Pons (tissue), 1 donor: ENCODE data around the gene LUC7L3.

Source experiments
- DNase-seq: peaks from one replicate; pipeline ENCODE4 v3.0.0-alpha.2; 2016; ENCODE audit warnings: low spot score

LUC7L3 gene

GRCh38 chr17:50762177-50762576 is 42.8 kb downstream of the LUC7L3 start:
- no peak for DNase-seq

GRCh38 chr17:50763716-50764475 is 44.5 kb downstream of the LUC7L3 start:
- no peak for DNase-seq

GRCh38 chr17:50764734-50765149 is 45.3 kb downstream of the LUC7L3 start:
- no peak for DNase-seq

- DNase-seq: no peak
Observed at GRCh38 chr17:50765454-50766221, 46.2 kb downstream of the LUC7L3 start.

- DNase-seq: no peak
Observed at GRCh38 chr17:50766222-50767023, 47.0 kb downstream of the LUC7L3 start.

- DNase-seq: no peak
Observed at GRCh38 chr17:50767030-50767429, 47.6 kb downstream of the LUC7L3 start.

GRCh38 chr17:50767446-50767845 is 48.0 kb downstream of the LUC7L3 start, which contains the start of gene ANKRD40CL:
TSS of gene ANKRD40CL (minus strand) at chr17:50767518. CDS start at chr17:50766913, 605 bp downstream.
- no peak for DNase-seq

GRCh38 chr17:50768346-50768761 is 49.0 kb downstream of the LUC7L3 start:
- DNase-seq: no peak

GRCh38 chr17:50769884-50770283 is 50.5 kb downstream of the LUC7L3 start:
- no peak for DNase-seq

- DNase-seq: no peak
Observed at GRCh38 chr17:50770346-50770745, 50.9 kb downstream of the LUC7L3 start.

- no peak for DNase-seq
Observed at GRCh38 chr17:50771991-50772785, 52.8 kb downstream of the LUC7L3 start.

GRCh38 chr17:50774225-50774803 is 54.9 kb downstream of the LUC7L3 start:
- DNase-seq: no peak

- no peak for DNase-seq
Observed at GRCh38 chr17:50775926-50776325, 56.5 kb downstream of the LUC7L3 start.

GRCh38 chr17:50778471-50778870 is 59.1 kb downstream of the LUC7L3 start:
- DNase-seq: no peak

- DNase-seq: no peak
Observed at GRCh38 chr17:50778988-50779387, 59.6 kb downstream of the LUC7L3 start.

GRCh38 chr17:50779747-50780353 is 60.4 kb downstream of the LUC7L3 start:
- no peak for DNase-seq

- no peak for DNase-seq
Observed at GRCh38 chr17:50781167-50781566, 61.8 kb downstream of the LUC7L3 start.

- DNase-seq: peak; percentile 79
Observed at GRCh38 chr17:50783193-50783660, 63.8 kb downstream of the LUC7L3 start.

- DNase-seq: no peak
Observed at GRCh38 chr17:50783905-50784304, 64.5 kb downstream of the LUC7L3 start.

GRCh38 chr17:50785126-50785525 is 65.7 kb downstream of the LUC7L3 start:
- DNase-seq: no peak
